Esophagus muscularis mucosa (tissue), 4 donors: ENCODE results near the gene PDHB. TPM values are rescaled to one million over a fixed set of nuclear protein-coding genes. Genes with fewer than 3 reads are reported as not detected.

Source experiments
- DNase-seq: peaks from one replicate; pipeline ENCODE4 v3.0.0-alpha.2; 2017; ENCODE audit errors: extremely low spot score
- H3K27ac ChIP-seq, 4 donors: fragments of 200-600 bp; sonication (generic); replicated peaks in 1 of 4; 1 replicate in 3 of 4; 2 replicates in 1 of 4; pipeline ENCODE4 v1.5.1; 2016 to 2019; ENCODE audit warnings: mild to moderate bottlenecking in 1 of 4
- H3K27me3 ChIP-seq, 4 donors: fragments of 200-600 bp; sonication (generic); one replicate each; pipeline versions ENCODE4 v1.5.1 to v1.6.0; 2016 to 2019
- H3K36me3 ChIP-seq, 4 donors: fragments of 200-600 bp; sonication (generic); one replicate each; pipeline ENCODE4 v1.5.1; 2016 to 2019
- H3K4me1 ChIP-seq, 4 donors: fragments of 200-600 bp; sonication (generic); one replicate each; pipeline ENCODE4 v1.5.1; 2016 to 2019
- H3K4me3 ChIP-seq, 4 donors: fragments of 200-600 bp; sonication (generic); 1 replicate in 2 of 4; 2 replicates in 2 of 4; pipeline ENCODE4 v1.5.1; 2016 to 2019; ENCODE audit warnings: mild to moderate bottlenecking in 4 of 4, moderate library complexity in 1 of 4
- H3K9me3 ChIP-seq, 4 donors: fragments of 200-600 bp; sonication (generic); 1 replicate in 3 of 4; 2 replicates in 1 of 4; pipeline ENCODE4 v1.5.1; 2016 to 2019
- EP300 ChIP-seq: sonication (generic); formaldehyde crosslinking; IDR thresholded peaks from one replicate; pipeline ENCODE4 v1.6.1; 2017; ENCODE audit warnings: antibody characterized with exemption
- POLR2A ChIP-seq: fragments of 450-650 bp; IDR thresholded peaks from one replicate; pipeline ENCODE4 v1.6.1; 2017; ENCODE audit warnings: antibody characterized with exemption, moderate library complexity, mild to moderate bottlenecking, low read depth
- POLR2AphosphoS5 ChIP-seq, 2 donors: sonication (generic); formaldehyde crosslinking; IDR thresholded peaks; one replicate each; pipeline ENCODE4 v1.6.1; 2017; ENCODE audit warnings: antibody characterized with exemption in 2 of 2
- WGBS: methylation state at CpG from one replicate; pipeline ENCODE4 v1.1.5; 2018; 5-methylcytosine and 5-hydroxymethylcytosine counted together
- intact Hi-C: fragments of 100-400 bp; cut with DNase I; formaldehyde crosslinking; loops from one replicate; pipeline ENCODE4 v1.15.1; 2023
- total RNA-seq, 4 donors: library from RNA; depleted of rRNA; stranded (reverse); fragments of >200 nt; gene quantifications; one replicate each; pipeline versions ENCODE4 v1.1.0 to v1.2.1, GENCODE V29; 2016
- TF ChIP-seq, protein P1 (sequence below), 3 experiments: fragments of 200-600 bp in 2 of 3; fragments of 450-650 bp in 1 of 3; sonication (generic) in 2 of 3; IDR thresholded peaks; one replicate each; pipeline ENCODE4 v1.5.1; 2017 to 2019; ENCODE audit warnings: antibody characterized with exemption in 3 of 3, mild to moderate bottlenecking in 2 of 3, moderate library complexity in 1 of 3

The PDHB gene
- total RNA-seq, 4 donors from 2014 or later: 100 to 138 (median 122) TPM

DNA sequence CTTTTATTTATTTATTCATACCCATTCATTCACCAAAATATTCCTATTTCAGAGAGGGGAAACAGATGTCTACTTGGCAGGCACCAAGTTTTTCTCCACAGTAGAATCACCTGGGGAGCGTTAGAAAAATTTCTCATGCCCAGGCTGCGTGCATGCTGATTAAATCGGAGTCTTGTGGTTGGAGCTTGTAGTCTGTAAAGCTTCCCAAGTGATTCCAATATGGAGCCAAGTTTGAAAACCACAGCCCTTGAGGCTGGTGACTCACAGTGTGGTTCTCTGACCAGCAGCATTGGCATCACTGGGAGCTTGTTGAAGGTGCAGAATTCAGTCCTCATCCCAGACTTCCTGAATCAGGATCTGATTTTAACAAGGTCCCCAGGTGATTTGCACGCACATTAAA is 49.7 kb downstream of the PDHB start:
- Histone ChIP-seq H3K27me3 (no peaks in the 10 kb centered on the region), H3K9me3 (no peaks in the 10 kb centered on the region), H3K4me3 (no peak overlapping the region), H3K36me3 (peaks cover 0 to 23% (median 13%) of the 10 kb centered on the region in 4 donors), H3K4me1 (peaks cover 31 to 49% (median 40%) of the 10 kb centered on the region in 4 donors), H3K27ac (no peak overlapping the region)
- 62% methylated on average over 4 of the region's 4 CpGs for WGBS
- TF ChIP-seq POLR2AphosphoS5 (IDR thresholded peaks at IDR 0.05): no peak
- TF ChIP-seq EP300: no peak
- TF ChIP-seq POLR2A: no peak
- TF ChIP-seq, protein P1, sequence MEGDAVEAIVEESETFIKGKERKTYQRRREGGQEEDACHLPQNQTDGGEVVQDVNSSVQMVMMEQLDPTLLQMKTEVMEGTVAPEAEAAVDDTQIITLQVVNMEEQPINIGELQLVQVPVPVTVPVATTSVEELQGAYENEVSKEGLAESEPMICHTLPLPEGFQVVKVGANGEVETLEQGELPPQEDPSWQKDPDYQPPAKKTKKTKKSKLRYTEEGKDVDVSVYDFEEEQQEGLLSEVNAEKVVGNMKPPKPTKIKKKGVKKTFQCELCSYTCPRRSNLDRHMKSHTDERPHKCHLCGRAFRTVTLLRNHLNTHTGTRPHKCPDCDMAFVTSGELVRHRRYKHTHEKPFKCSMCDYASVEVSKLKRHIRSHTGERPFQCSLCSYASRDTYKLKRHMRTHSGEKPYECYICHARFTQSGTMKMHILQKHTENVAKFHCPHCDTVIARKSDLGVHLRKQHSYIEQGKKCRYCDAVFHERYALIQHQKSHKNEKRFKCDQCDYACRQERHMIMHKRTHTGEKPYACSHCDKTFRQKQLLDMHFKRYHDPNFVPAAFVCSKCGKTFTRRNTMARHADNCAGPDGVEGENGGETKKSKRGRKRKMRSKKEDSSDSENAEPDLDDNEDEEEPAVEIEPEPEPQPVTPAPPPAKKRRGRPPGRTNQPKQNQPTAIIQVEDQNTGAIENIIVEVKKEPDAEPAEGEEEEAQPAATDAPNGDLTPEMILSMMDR (IDR thresholded peaks at IDR 0.05): no peak
- no peak for DNase-seq
- intact Hi-C loops: no loop called here

- intact Hi-C loops: no loop called here
- H3K4me1 ChIP-seq: peaks cover 26 to 44% (median 36%) of the 10 kb centered on the region in 4 donors
- TF ChIP-seq POLR2A: no peak
- no peak for TF ChIP-seq EP300
- TF ChIP-seq, protein P1 (IDR thresholded peaks at IDR 0.05): no peak
- no peak for TF ChIP-seq POLR2AphosphoS5 (IDR thresholded peaks at IDR 0.05)
- DNase-seq: no peak
- no peaks in the 10 kb centered on the region for H3K9me3 ChIP-seq
- H3K4me3 ChIP-seq: no peak overlapping the region
- no peak overlapping the region for H3K27ac ChIP-seq
- H3K27me3 ChIP-seq: no peaks in the 10 kb centered on the region
- peaks cover 0 to 23% (median 13%) of the 10 kb centered on the region in 4 donors for H3K36me3 ChIP-seq
- WGBS: 67% methylated on average over 2 of the region's 2 CpGs
Measured at GRCh38 chr3:58383476-58383875, 50.2 kb downstream of the PDHB start.

DNA sequence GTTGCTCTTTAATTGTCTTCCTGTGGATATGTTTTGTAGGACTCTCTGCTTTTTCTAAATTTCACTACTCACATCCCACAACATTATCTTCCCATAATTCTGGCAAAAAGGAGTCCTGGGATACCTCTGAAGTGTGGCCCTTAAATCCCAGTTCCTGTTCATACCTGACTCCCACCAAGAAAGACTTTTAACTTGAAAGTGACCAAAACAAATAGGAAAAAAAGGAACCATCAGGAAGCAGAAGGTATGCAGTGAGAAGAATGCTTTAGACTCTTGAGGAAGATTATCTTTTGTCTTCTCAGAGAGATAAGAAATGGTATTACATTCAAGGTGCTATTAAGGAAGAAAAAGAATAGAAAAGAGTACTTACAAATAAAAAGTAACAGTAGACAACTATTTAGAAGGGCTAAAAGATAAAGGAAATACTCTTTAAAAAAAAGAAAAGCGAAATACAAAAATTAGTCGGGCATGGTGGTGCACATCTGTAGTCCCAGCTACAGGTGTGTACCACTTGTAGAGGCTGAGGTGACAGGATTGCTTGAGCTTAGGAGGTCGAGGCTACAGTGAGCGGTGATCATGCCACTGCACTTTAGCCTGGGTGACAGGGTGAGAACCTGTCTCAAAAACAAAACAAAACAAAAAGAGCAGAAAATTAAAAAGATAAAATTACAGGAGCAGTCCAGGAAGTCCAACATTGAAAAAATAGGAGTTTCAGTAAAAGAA is 54.1 kb downstream of the PDHB start:
- TF ChIP-seq EP300: no peak
- TF ChIP-seq POLR2AphosphoS5 (IDR thresholded peaks at IDR 0.05): no peak
- TF ChIP-seq, protein P1 (IDR thresholded peaks at IDR 0.05): no peak
- no peak for TF ChIP-seq POLR2A
- 92% methylated on average over 4 of the region's 4 CpGs for WGBS
- intact Hi-C loops: no loop called here

DNA sequence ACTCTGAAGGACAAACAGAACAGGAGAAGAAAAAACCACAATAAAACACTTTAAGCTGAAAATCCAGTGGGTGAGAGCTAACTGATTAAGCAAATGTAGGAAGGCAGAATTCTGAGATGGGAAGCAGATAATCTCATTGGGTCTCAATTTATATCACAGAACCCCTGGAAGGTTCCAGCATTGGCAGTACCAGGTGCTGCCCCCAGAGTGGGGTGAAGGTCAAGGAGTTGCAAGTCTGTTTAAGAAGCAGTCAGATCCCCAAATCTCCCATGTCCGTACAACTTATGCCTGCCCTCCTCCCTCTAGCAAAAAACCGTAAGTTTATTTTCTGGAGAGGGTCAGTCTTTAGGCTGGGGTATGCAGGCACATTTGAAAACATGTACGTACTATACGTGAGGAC is 55.9 kb downstream of the PDHB start:
- Histone ChIP-seq H3K4me1 (peaks cover 0 to 7% (median 0%) of the 10 kb centered on the region in 4 donors), H3K4me3 (no peak overlapping the region), H3K36me3 (peaks cover 0 to 5% (median 2%) of the 10 kb centered on the region in 4 donors), H3K9me3 (no peaks in the 10 kb centered on the region), H3K27ac (no peak overlapping the region), H3K27me3 (no peaks in the 10 kb centered on the region)
- DNase-seq: no peak
- 90% methylated on average over 4 of the region's 4 CpGs for WGBS
- TF ChIP-seq, protein P1 (IDR thresholded peaks at IDR 0.05): no peak
- no peak for TF ChIP-seq POLR2A
- no peak for TF ChIP-seq POLR2AphosphoS5 (IDR thresholded peaks at IDR 0.05)
- no peak for TF ChIP-seq EP300
- intact Hi-C loops: no loop called here

More for the DNA sequence above, 54.1 kb downstream of the PDHB start:
- H3K4me3 ChIP-seq: no peak overlapping the region
- H3K36me3 ChIP-seq: peaks cover 0 to 18% (median 10%) of the 10 kb centered on the region in 4 donors
- H3K27me3 ChIP-seq: no peaks in the 10 kb centered on the region
- no peak for DNase-seq
- peaks cover 0 to 16% (median 11%) of the 10 kb centered on the region in 4 donors for H3K4me1 ChIP-seq
- no peaks in the 10 kb centered on the region for H3K9me3 ChIP-seq
- no peak overlapping the region for H3K27ac ChIP-seq

Other genes with a start within 250 kb of the PDHB start
- gene DNASE1L3, start 222.9 kb downstream of the PDHB start, total RNA-seq: 1 to 10 TPM in 2 of 4 donors, under 1 TPM in 1, not detected in 1; 0.80 to 2.9 (median 2.2) TPM
- gene ABHD6, start 196.0 kb downstream of the PDHB start, total RNA-seq: 10 to 100 TPM; 13.1 to 20.3 (median 17.9) TPM
- gene RPP14, start 127.6 kb downstream of the PDHB start, total RNA-seq: 10 to 100 TPM in 3 of 4 donors, 1 to 10 TPM in 1; 9.1 to 16.0 (median 10.4) TPM
- gene HTD2, start 127.3 kb downstream of the PDHB start, total RNA-seq: 10 to 100 TPM in 2 of 4 donors, 1 to 10 TPM in 2; 7.5 to 12.3 (median 10.4) TPM
- 10 to 100 TPM; 28.2 to 35.3 (median 30.3) TPM for gene PXK, start 100.9 kb downstream of the PDHB start, total RNA-seq
- gene KCTD6, start 58.3 kb upstream of the PDHB start, total RNA-seq: 10 to 100 TPM; 13.6 to 16.8 (median 15.1) TPM
- gene ACOX2, start 103.4 kb upstream of the PDHB start, total RNA-seq: 10 to 100 TPM; 18.3 to 28.9 (median 20.2) TPM
- 100 to 1,000 TPM in 2 of 4 donors, 10 to 100 TPM in 2; 35.7 to 107 (median 92.7) TPM for gene FAM107A, start 143.6 kb upstream of the PDHB start, total RNA-seq
- gene FAM3D, start 232.9 kb upstream of the PDHB start, total RNA-seq: not detected